Endothelial cell of umbilical vein (primary cell): ENCODE results near the gene MRTFA. TPM values are rescaled to one million over a fixed set of nuclear protein-coding genes. Genes with fewer than 3 reads are reported as not detected.

Source experiments
- BruUV-seq: library from RNA; stranded (reverse); fragments of 400-500 nt; replicated peaks from 2 replicates; lab custom pipeline; 2021; lab: Mats Ljungman, UMichigan
- CTCF ChIA-PET: fragments of 300-600, 350-600 bp; sonication (Branson Sonifier 250); formaldehyde crosslinking; loops from one replicate; lab custom pipeline; 2021; ENCODE audit warnings: antibody characterized with exemption, inconsistent platforms; lab: Charles Lee
- POLR2A ChIA-PET: fragments of 300-600, 350-600 bp; sonication (Branson Sonifier 250); formaldehyde crosslinking; loops from one replicate; lab custom pipeline; 2021; ENCODE audit warnings: antibody characterized with exemption, inconsistent platforms; lab: Charles Lee
- DNase-seq: peaks from one replicate; pipeline ENCODE4 v3.0.0-alpha.2; 2011; ENCODE audit warnings: low read depth, low spot score
- FAIRE-seq: peaks from 2 replicates; lab custom pipeline; 2011; peaks lifted over from hg19 to GRCh38; lab: Jason Lieb, UNC
- H2AFZ ChIP-seq: 2 replicates; pipeline ENCODE4 v1.6.0; 2012; ENCODE audit warnings: low read depth, low read length, control low read depth, inconsistent platforms
- H3K27ac ChIP-seq: 2 replicates; pipeline ENCODE4 v1.5.1; 2011; ENCODE audit warnings: low read depth, mild to moderate bottlenecking, control low read depth, low read length, moderate library complexity; ENCODE audit not compliant: insufficient read depth
- H3K27me3 ChIP-seq, 2 experiments: 2 replicates each; pipeline versions ENCODE4 v1.6.0 to v1.6.1; 2011; ENCODE audit warnings: low read length in 2 of 2, mixed read lengths in 1 of 2; ENCODE audit not compliant: control insufficient read depth in 2 of 2, insufficient read depth in 2 of 2
- H3K36me3 ChIP-seq, 2 experiments: 2 replicates in 1 of 2; 3 replicates in 1 of 2; pipeline ENCODE4 v1.5.1; 2011; ENCODE audit warnings: low read length in 2 of 2, mild to moderate bottlenecking in 1 of 2, moderate library complexity in 1 of 2; ENCODE audit not compliant: control insufficient read depth in 2 of 2, insufficient read depth in 2 of 2; ENCODE audit errors: extremely low read depth in 1 of 2
- H3K4me1 ChIP-seq: 3 replicates; pipeline ENCODE4 v1.5.1; 2011; ENCODE audit warnings: mild to moderate bottlenecking, low read length; ENCODE audit not compliant: control insufficient read depth, insufficient read depth; ENCODE audit errors: extremely low read depth
- H3K4me2 ChIP-seq: 2 replicates; pipeline ENCODE4 v1.6.1; 2011; ENCODE audit warnings: low read length, control low read depth, mixed read lengths; ENCODE audit not compliant: insufficient read depth
- H3K4me3 ChIP-seq, 3 experiments: fragments of 200-600 bp in 1 of 3; sonication (generic), shearing (Covaris generic) in 1 of 3; replicated peaks in 1 of 3; 2 replicates each; pipeline ENCODE4 v1.5.1; 2011 to 2016; ENCODE audit warnings: control low read depth in 3 of 3, low read length in 3 of 3, mild to moderate bottlenecking in 2 of 3, inconsistent platforms in 1 of 3, low read depth in 1 of 3, moderate library complexity in 1 of 3; ENCODE audit not compliant: insufficient read depth in 1 of 3
- H3K79me2 ChIP-seq: 2 replicates; pipeline ENCODE4 v1.6.0; 2012; ENCODE audit warnings: low read length, inconsistent platforms; ENCODE audit not compliant: control insufficient read depth, insufficient read depth
- H3K9ac ChIP-seq: replicated peaks from 2 replicates; pipeline ENCODE3; 2011; ENCODE audit warnings: low read length, control low read depth; ENCODE audit not compliant: insufficient read depth; ENCODE audit errors: extremely low read depth
- H3K9me1 ChIP-seq: replicated peaks from 3 replicates; pipeline ENCODE4 v1.6.0; 2011; ENCODE audit warnings: mild to moderate bottlenecking, low read length; ENCODE audit not compliant: control insufficient read depth, insufficient read depth; ENCODE audit errors: extremely low read depth
- H3K9me3 ChIP-seq: replicated peaks from 2 replicates; pipeline ENCODE4 v1.5.1; 2012; ENCODE audit warnings: low read length, inconsistent platforms; ENCODE audit not compliant: control insufficient read depth, insufficient read depth
- H4K20me1 ChIP-seq: replicated peaks from 2 replicates; pipeline ENCODE3; 2011; ENCODE audit warnings: mild to moderate bottlenecking, low read length; ENCODE audit not compliant: control insufficient read depth, insufficient read depth; ENCODE audit errors: extremely low read depth
- CTCF ChIP-seq, 2 donors: IDR thresholded peaks; 1 replicate in 1 of 2; 2 replicates in 1 of 2; pipeline ENCODE4 v1.5.1; 2011; ENCODE audit warnings: low read length in 2 of 2, mild to moderate bottlenecking in 2 of 2, moderate library complexity in 2 of 2, control low read depth in 1 of 2, inconsistent platforms in 1 of 2, low read depth in 1 of 2; ENCODE audit not compliant: insufficient read depth in 1 of 2; ENCODE audit errors: extremely low read depth in 1 of 2
- EZH2 ChIP-seq: IDR thresholded peaks from 2 replicates; pipeline ENCODE4 v1.6.1; 2012; ENCODE audit warnings: borderline replicate concordance, low read depth, mild to moderate bottlenecking, moderate library complexity, low read length, inconsistent platforms; ENCODE audit not compliant: severe bottlenecking
- GATA2 ChIP-seq: IDR thresholded peaks from 2 replicates; pipeline ENCODE4 v1.7.0; 2011; ENCODE audit warnings: low read depth, mild to moderate bottlenecking, moderate library complexity, mixed read lengths, low read length; ENCODE audit not compliant: insufficient read length, insufficient read depth
- POLR2AphosphoS5 ChIP-seq: IDR thresholded peaks from 2 replicates; pipeline ENCODE4 v1.6.1; 2012; ENCODE audit warnings: low read depth, mild to moderate bottlenecking, control low read depth, low read length, moderate library complexity; ENCODE audit not compliant: insufficient read depth
- dilution Hi-C: fragments of 300-500 bp; cut with MboI; formaldehyde crosslinking; loops from one replicate; pipeline ENCODE4 v1.15.0; 2019; ENCODE audit warnings: low sequenced_read_pairs; ENCODE audit not compliant: extremely low pct_ligation_motif_present
- intact Hi-C: fragments of 100-400 bp; cut with micrococcal nuclease; formaldehyde crosslinking; loops from one replicate; pipeline ENCODE4 v1.10.0; 2022
- polyA plus RNA-seq, 4 experiments: library from polyadenylated mRNA; depleted of rRNA in 3 of 4; stranded (reverse) in 3 of 4; unstranded in 1 of 4; fragments of >200 nt; gene quantifications; 2 replicates each; pipeline versions ENCODE4 v1.2.1 to v1.2.3, GENCODE V29; 2011 to 2012; ENCODE audit warnings: missing spikeins in 1 of 4
- total RNA-seq: library from RNA; stranded (reverse); gene quantifications from 2 replicates; pipeline ENCODE4 v1.2.3, GENCODE V29; 2021

Gene MRTFA
- total and polyA plus RNA-seq, 2 donors (not counting 3 experiments of a cell fraction or from before 2014, with no cell fraction given), result 13.6 to 44.1 TPM

GRCh38 chr22:40637183-40638150 lies 948 bp upstream of the MRTFA start:
- TF ChIP-seq GATA2 (no peak), EZH2 (no peak)
- peaks cover 21% of the 10 kb centered on the region for H3K4me1 ChIP-seq
- CTCF ChIA-PET, result interaction anchor here (0.7 to 4.9 kb wide), 10 partner anchors 9 to 261 kb away, joined by 3 to 29 read pairs (median 5); no protein-coding TSS in a partner anchor
- peaks cover 35% of the 10 kb centered on the region for H3K79me2 ChIP-seq
- dilution Hi-C loops (no loop called here), intact Hi-C loops (loop anchor here (2.0 to 5.0 kb wide), 2 partner anchors 113 to 460 kb away; partner anchors contain the start of gene TNRC6B)
- H3K9ac ChIP-seq, result peak overlapping the region; percentile 75
- H3K4me3 ChIP-seq, result peak overlapping the region; percentile 23 to 65 (median 40)
- no peak for DNase-seq
- no peaks in the 10 kb centered on the region for H4K20me1 ChIP-seq
- H3K27ac ChIP-seq, result peak overlapping the region; percentile 69
- H3K36me3 ChIP-seq, result no peaks in the 10 kb centered on the region
- H3K4me2 ChIP-seq, result peak overlapping the region; percentile 77
- H3K27me3 ChIP-seq, result no peaks in the 10 kb centered on the region
- H3K9me3 ChIP-seq, result no peaks in the 10 kb centered on the region
- BruUV-seq, result TSS peak; percentile 99
- FAIRE-seq, result no peak
- POLR2A ChIA-PET, result interaction anchor here (0.6 to 1.0 kb wide), 5 partner anchors 8 to 201 kb away, joined by 3 to 4 read pairs (median 3); no protein-coding TSS in a partner anchor
- H3K9me1 ChIP-seq, result no peaks in the 10 kb centered on the region
- H2AFZ ChIP-seq, result peak overlapping the region; percentile 84

GRCh38 chr22:40635940-40636379 lies 559 bp downstream of the MRTFA start:
- H4K20me1 ChIP-seq, result peaks cover 3% of the 10 kb centered on the region
- no peaks in the 10 kb centered on the region for H3K27me3 ChIP-seq
- DNase-seq, result peak; percentile 32
- BruUV-seq, result no TSS peak
- H3K79me2 ChIP-seq, result peaks cover 50% of the 10 kb centered on the region
- peak overlapping the region; percentile 56 for H3K27ac ChIP-seq
- no peaks in the 10 kb centered on the region for H3K36me3 ChIP-seq
- peaks cover 21% of the 10 kb centered on the region for H3K4me1 ChIP-seq
- H2AFZ ChIP-seq, result peak overlapping the region; percentile 61
- no peaks in the 10 kb centered on the region for H3K9me1 ChIP-seq
- dilution Hi-C loops, result no loop called here
- TF ChIP-seq POLR2AphosphoS5 (no peak), GATA2 (no peak), EZH2 (no peak), CTCF (IDR thresholded peaks at IDR 0.05; ENCODE audit: extremely low read depth in 1 of 2, insufficient read depth in 1 of 2, low read depth in 1 of 2, low read length in 2 of 2) (no peak)
- POLR2A ChIA-PET, result interaction anchor here (1.0 kb wide), 1 partner anchor 199 kb away, joined by 4 read pairs; no protein-coding TSS in a partner anchor
- CTCF ChIA-PET, result interaction anchor here (1.2 to 4.9 kb wide), 4 partner anchors 11 to 199 kb away, joined by 3 to 29 read pairs (median 12); no protein-coding TSS in a partner anchor
- H3K9ac ChIP-seq, result peak overlapping the region; percentile 81
- no peaks in the 10 kb centered on the region for H3K9me3 ChIP-seq
- peak overlapping the region; percentile 72 to 88 (median 87) for H3K4me3 ChIP-seq
- intact Hi-C loops, result loop anchor here (2.0 to 5.0 kb wide), 2 partner anchors 111 to 459 kb away; partner anchors contain the start of gene TNRC6B
- H3K4me2 ChIP-seq, result peak overlapping the region; percentile 94
- no peak for FAIRE-seq
